Fibroblast of skin of abdomen (primary cell): ENCODE results near the gene CDC14A.
"Not testable (repeated sequence)": the region's sequence is repeated elsewhere in the genome, so short reads cannot be mapped to it uniquely, and the experiment has no call there.

Experiments
- DNase-seq: peaks from one replicate; pipeline ENCODE4 v3.0.0-alpha.2; 2013

CDC14A gene

GRCh38 chr1:100364697-100365096, 12.4 kb downstream of the CDC14A start:
- no peak for DNase-seq

- no peak for DNase-seq
Observed at GRCh38 chr1:100366209-100366525, 13.9 kb downstream of the CDC14A start.

GRCh38 chr1:100369339-100369738, 17.0 kb downstream of the CDC14A start:
- not testable (repeated sequence) for DNase-seq

GRCh38 chr1:100373953-100374352, 21.6 kb downstream of the CDC14A start:
- not testable (repeated sequence) for DNase-seq

GRCh38 chr1:100376890-100377289, 24.6 kb downstream of the CDC14A start:
- not testable (repeated sequence) for DNase-seq

- no peak for DNase-seq
Observed at GRCh38 chr1:100377590-100378361, 25.5 kb downstream of the CDC14A start.

GRCh38 chr1:100378956-100379355, 26.6 kb downstream of the CDC14A start:
- DNase-seq = no peak

- no peak for DNase-seq
Observed at GRCh38 chr1:100380635-100381034, 28.3 kb downstream of the CDC14A start.

- DNase-seq = no peak
Observed at GRCh38 chr1:100382657-100383056, 30.4 kb downstream of the CDC14A start.

GRCh38 chr1:100383743-100384405, 31.6 kb downstream of the CDC14A start:
- DNase-seq = no peak

- peak; percentile 27 for DNase-seq
Observed at GRCh38 chr1:100387209-100387608, 34.9 kb downstream of the CDC14A start.

GRCh38 chr1:100387657-100388350, 35.5 kb downstream of the CDC14A start:
- DNase-seq = peak; percentile 1

GRCh38 chr1:100390531-100390930, 38.2 kb downstream of the CDC14A start:
- no peak for DNase-seq

- DNase-seq = no peak
Observed at GRCh38 chr1:100391675-100392074, 39.4 kb downstream of the CDC14A start.

- no peak for DNase-seq
Observed at GRCh38 chr1:100392756-100393155, 40.5 kb downstream of the CDC14A start.

GRCh38 chr1:100394285-100394684, 42.0 kb downstream of the CDC14A start:
- no peak for DNase-seq

- no peak for DNase-seq
Observed at GRCh38 chr1:100395913-100396312, 43.6 kb downstream of the CDC14A start.

- DNase-seq = no peak
Observed at GRCh38 chr1:100396651-100397050, 44.3 kb downstream of the CDC14A start.

GRCh38 chr1:100397681-100398080, 45.4 kb downstream of the CDC14A start:
- no peak for DNase-seq

GRCh38 chr1:100398648-100399047, 46.3 kb downstream of the CDC14A start:
- no peak for DNase-seq

GRCh38 chr1:100400404-100400803, 48.1 kb downstream of the CDC14A start:
- no peak for DNase-seq

- peak; percentile 57 for DNase-seq
Observed at GRCh38 chr1:100404821-100405220, 52.5 kb downstream of the CDC14A start.

- not testable (repeated sequence) for DNase-seq
Observed at GRCh38 chr1:100405902-100406301, 53.6 kb downstream of the CDC14A start.

GRCh38 chr1:100407390-100407789, 55.1 kb downstream of the CDC14A start:
- not testable (repeated sequence) for DNase-seq
